GM19043 (cell line): Measurements from ENCODE around the gene AIG1.

Experiments
- ATAC-seq: cut with Tn5 transposase; IDR thresholded peaks from one replicate; pipeline ENCODE4 v1.9.1; 2021; ENCODE audit warnings: low read depth; ENCODE audit not compliant: unreplicated experiment

Gene AIG1

DNA sequence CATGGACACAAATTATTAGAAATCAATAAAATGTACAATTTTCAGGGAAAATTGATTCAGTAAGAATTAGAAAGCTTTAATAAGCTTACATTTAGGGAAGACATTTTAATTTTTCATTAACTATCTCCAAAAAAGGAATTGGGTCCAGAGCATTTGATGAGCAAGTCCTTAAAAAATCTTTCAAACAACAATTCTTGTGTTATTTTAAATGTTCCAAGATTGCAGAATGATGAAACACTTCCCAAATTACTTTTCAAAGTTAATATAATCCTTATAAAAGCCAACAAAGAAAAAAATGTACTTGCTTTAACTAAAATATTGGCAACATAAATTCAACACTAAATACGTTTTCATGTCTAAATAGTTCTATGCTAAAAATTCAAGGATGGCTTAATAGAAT, 287.8 kb downstream of the AIG1 start:
- ATAC-seq, result no peak

DNA sequence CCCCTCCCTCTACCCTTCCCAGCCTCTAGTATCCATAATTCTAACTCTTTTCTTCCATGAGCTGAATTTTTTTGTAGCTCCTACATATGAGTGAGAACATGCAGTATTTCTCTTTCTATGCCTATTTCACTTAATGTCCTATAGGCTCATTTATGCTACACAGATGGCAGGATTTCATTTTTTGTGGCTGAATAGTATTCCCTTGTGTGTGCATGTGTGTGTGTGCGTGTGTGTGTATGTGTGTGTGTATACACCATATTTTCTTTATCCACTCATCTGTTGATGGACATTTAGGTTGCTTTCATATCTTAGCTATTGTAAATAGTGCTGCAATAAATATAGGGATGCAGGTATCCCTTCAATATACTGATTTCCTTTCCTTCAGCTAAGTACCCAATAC, 288.8 kb downstream of the AIG1 start:
- no peak for ATAC-seq

DNA sequence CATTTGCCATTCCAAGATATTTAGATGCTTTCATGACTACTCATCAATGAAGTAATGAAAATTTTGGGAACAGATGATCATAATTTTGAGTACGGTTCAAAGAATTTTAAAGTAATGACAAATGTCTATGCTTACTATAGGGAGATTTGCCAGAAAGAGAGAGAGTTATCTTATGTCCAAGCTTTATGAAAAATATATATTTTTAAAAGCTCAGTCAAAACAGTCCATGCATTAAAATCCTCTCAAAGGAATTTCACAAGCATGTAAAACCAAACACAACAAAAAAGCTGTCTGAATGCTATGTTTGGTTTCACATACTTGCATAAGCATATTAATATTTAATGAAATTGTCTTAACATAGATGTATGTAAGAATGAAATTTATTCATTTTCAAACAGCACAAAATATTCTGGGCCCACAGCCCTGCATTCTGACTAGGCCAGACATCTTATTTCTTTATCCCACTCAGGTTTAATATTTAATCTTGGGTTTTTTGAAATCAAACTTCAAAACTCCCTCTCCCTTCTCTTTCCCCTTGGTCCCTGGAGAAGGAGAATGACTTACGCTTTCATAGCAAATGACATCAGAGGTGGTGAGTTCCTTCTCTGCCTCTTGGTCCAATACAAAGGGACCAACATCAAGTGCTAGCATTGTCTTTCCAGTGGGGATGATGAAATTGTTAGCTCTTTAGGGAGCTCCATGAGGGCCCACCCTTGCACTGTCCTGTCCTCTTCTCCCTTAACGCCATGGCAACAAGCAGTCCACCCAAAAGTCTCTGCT, 295.6 kb downstream of the AIG1 start:
- ATAC-seq, result no peak

DNA sequence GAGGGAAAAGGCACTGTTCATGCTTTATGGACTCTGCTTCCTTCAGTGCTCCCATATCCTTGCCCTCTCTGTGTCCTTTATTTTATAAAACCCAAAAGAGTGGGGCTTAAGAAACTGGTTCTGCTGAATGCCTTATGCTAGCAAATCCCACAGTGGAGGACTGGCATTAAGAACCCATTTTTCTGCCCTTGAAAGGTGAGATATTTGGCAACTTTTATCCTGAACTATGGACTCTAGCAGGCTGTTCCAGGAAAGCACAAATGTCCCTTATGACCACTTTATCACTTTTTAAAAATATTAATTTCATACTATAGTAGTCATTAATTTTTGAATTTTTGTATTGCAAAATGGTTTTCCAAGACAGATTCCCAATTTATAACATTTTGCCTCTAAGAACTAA, 296.5 kb downstream of the AIG1 start:
- ATAC-seq, result no peak

DNA sequence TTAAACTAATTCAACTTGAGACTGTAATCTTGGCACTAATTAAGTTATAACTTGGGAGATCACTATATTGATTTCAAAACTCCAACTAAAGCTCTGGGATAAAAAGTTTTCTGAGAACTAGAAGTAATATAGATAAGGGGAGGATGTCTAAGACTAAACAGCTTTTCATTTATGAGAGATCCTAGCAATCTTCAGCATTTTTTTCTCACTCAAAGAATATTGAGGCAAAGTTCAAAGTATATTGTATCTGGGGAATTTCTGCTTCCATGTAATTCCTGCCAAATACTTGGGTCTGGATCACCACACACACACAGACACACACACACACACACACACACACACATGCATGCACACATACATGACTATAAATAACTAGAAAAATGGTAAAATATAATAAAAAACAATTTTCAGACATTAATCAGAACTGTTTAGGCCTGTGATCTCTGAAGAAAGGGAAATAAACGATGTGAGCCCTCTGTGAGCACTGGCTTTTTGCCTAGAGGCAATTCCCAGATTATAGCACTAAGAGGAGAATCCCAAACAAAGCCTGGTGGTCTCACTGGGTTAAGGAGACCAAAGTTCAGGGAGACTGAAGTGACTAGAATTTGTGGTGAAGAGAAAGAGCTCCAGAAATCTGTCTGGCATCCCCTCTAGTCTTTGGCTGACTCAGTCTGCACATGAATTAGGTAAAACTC, 297.0 kb downstream of the AIG1 start:
- no peak for ATAC-seq

DNA sequence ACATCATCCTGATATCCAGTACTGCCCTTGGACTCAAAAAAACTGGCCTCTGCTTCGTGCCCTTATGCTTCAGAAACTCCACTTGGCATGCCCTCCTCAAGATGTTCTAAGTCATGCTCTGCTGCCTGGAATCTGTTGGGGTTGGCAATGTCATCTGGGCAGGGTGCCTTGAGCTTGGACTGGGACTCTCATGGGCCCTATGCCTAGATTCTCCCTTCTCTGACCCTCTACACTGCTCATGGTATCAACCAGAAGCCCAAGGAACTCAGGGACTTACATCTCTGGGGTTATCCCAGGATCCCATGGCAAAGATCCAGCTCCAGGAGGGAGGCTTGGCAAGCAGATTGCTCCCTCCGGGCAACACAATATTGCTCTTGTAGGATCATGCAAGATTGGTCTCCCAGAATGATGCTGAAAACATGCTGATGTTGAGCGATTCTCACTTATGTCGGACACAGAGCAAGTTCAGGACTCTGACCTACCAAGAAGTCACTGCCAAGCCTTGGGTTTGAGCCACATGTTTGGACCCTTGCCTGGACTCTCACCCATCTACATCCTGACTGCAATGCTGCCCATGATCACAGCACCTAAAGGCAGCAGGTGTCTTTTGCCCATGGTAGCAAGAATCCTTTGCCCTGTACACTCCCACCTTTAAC, 301.0 kb downstream of the AIG1 start:
- ATAC-seq, result no peak

DNA sequence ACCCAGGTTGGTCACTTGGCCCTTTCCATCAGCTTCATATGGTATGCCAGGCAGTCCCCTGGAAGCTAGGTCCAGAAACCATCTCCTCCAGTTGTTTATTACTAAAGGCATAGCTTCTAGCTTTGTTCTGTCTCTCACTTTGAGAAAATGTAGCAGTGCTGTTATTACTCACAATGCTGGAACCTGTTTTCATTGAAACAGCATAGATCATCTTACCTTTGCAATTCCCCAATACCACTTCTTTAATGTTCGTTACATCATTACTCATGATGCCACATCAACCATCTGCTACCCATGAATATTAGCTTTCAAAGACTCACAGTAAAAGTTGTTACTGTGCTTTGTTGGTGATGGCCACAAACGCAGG, 301.5 kb downstream of the AIG1 start:
- no peak for ATAC-seq

DNA sequence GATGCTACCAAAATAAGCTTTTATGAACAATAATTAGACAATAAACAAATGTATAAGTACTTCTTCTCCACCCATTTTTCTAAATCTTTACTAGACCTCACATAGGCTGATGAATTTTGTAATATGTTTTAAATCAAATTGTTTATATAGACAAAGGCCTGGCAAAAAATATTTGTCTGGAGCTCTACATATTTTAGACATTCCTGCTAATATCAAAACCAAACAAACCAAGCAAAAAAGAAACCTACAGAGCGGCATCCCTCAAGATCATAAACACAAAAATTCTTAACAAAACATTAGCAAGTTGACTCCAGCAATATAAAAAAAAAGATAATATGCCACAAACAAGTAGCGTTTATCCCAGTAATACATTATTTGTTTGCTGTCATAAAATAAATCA, 302.6 kb downstream of the AIG1 start:
- no peak for ATAC-seq

DNA sequence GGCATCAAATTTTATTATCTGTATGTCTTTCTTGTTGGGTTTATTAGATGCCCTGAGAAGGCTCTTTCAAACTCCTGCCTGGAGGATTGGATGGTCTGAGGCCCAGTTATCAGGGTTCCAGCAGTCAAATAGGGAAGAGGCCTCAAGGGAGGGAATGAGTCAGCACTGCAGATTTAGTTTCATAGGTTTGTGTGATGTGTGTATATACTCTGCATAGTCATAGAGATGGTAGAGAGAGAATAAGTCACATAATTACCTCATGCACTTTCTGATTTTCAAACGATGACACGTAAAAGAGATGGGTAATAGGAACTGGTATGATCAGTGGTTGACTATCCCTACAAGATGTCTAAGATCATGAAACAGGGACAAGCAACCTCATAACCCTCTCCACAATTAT, 307.7 kb downstream of the AIG1 start:
- ATAC-seq, result peak; percentile 92

DNA sequence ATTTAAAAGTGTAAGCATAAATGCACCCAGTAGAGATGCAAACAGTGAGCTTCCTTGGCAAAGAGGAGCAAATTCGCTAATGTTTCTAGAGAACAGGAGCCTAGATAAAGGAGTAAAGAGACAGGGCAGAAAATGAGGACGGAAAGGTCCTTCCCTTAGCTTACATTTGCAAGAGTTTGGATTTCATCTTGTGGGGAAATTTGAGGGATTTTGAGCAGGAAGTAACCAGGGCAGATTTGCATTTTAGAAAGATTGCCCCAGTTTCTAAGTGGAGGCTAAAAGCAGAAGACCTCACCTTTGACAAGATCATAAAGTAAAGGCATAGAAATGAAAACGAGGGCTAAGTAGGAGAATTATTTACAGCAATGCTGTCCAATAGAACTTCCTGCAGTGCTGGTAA, 309.3 kb downstream of the AIG1 start:
- ATAC-seq, result no peak

DNA sequence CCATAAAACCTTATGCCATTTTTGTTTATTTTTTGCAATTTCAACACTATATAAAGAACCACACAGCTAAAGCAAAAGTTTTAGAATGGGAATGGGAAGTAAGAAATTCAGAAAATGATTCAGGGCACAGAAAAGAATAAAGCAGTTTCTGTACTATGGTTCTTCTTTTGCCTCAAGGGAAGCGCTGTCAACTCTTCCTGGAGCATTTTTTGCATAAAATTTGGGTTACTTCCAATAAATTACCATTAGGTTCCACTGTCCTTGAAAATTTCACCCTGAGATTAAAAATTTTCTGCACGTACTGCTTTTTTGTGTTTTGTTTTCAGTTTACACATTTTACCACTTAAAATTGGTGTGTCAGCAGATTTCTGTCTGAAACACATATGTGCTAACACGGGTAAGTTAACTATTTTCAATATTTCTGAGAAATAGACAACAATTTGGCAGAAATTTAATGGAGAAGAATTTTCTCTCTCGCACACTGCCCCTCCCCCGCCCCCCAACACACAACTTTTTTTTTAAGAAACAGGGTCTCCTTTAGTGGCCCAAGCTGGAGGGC, 310.2 kb downstream of the AIG1 start:
- no peak for ATAC-seq

DNA sequence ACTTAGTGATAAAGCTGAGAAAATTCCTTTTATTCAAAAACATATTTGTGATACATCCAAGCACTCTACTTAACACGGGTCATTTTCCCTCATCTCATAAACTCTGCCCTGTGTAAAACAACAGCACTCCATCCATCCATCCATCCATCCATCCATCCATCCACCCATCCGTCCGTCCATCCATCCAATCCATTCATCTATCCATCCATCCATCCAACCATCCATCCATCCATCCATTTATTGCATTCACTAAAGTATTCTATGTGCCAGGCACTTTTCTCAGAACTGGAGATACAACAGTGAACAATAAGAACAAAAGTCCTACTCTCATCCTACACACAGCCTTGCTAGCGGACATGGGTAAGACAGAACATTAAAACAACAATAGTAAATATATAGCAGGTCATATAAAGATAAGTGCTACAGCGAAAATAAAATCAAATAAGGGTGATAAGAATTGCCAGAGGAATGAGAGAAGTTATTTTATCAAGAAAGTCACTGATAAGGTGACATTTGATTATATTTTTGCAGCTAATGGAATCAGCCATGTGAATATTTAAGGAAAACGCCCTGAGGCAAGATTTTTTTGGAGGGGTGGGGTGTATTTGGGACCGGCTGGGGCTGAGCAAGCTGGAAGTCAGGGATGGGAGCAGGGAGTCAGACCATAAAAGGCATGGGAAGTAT, 311.7 kb downstream of the AIG1 start:
- no peak for ATAC-seq

DNA sequence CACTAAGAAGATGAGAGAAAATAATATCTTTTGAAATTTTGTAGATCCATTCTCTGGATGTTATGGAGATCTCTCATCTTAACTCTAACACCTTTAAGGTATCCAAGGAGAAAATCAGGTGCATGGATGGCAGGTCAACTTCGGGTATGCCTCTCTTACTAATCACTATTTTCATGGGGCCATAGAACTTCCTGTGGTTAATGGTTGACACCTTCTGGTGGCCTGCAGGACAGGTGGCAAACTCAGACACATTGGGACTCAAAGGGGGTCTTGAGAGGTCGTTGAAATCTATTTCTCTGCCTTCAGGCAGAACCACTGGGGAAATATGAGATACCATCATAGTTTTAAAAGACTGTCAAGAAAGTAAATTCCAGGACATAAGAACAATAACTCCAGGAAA, 313.3 kb downstream of the AIG1 start:
- no peak for ATAC-seq

DNA sequence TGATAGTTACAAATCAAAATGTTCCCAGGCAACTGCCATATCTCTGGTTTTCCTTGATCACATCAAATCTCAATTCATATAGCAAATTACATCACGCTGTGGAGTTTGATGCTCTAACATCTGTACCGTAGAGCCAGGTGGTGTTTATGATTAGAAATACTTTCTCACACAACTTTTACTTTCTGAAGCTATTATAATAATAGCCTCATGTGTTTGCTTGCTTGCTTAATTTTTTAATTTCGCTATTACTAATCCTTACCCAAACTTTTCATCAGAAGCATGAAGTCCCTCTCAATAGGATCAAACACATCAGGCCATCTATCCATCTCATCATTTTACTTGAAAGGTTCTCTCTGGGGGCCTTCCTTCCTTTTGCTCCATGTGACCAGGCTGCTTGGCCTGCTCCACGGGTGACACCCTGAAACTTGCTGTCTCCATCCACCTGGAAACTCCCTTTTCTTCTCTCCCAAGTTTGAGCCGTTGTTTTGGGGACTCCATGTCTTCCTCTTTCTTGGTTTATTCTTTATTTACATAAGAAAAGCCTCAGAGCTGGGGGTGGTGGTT, 314.4 kb downstream of the AIG1 start:
- no peak for ATAC-seq

DNA sequence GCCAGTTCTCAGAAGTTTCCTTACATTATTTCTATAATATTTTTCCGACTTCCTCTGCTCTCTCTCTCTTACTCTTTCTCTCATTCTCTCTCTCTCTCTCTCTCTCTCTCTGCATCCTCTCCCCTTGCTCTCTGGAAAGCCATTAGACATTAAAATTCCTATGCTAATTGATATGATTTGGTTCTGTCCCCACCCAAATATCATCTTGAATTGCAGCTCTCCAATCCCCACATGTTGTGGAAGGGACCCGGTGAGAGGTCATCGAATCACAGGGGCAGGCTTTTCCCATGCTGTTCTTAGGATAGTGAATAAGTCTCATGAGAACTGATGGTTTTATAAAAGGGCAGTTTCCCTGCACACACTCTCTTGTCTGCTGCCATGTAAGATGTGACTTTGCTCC, 315.7 kb downstream of the AIG1 start:
- no peak for ATAC-seq

DNA sequence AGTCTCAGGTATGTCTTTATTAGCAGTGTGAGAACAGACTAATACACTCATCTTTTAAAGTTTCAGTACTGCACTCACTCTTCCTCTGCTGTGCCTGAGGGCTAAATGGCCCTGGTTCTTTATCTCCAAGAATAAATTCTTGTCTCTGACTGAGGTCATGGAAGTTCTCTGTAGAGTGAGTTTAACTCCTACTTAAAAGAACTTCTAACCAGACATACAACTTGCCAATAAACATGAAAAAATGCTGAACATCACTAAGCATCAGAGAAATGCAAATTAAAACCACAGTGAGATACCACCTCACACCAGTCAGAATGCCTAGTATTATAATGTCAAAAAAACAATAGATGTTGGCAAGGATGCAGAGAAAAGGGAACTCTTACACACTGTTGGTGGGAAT, 316.2 kb downstream of the AIG1 start:
- ATAC-seq, result no peak

DNA sequence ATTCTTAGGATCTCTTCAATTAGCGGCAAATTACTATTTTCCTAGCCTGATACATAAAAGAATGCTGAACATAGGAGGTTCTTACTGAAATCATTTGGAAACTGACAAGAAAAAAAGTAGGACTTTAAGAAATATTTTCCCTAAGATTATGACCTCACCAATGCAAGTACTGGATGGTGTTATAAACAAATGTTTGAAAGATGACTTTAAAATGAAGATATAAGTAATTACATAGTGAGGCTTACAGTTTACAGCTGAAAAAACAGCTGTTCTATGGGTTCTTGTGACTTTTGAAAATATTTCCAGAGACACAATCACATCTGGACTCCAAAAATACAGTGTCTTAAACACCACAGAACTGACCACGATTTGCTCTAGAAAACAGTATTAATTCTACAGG, 324.9 kb downstream of the AIG1 start:
- ATAC-seq, result no peak

DNA sequence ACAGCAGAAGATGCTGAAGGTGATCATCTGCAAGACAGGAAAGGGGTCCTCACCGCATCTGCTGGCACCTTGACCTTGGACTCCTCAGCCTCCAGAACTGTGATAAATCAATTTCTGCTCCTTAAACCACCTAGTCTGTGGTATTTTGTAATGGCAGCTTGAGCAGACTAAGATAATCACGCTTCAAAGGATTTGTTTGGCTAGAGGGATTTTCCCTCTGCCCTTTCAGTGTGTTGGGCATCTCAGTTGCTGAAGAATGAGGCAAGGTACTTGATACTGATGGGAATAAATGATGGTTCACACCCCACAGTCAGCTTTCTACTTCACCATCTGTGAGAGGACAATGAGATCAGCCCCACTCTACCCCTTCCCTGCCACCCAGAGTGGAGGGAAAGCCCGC, 329.6 kb downstream of the AIG1 start:
- no peak for ATAC-seq
